Upper lobe of left lung (tissue), 6 donors: ENCODE results near the gene MTMR11. TPM values are rescaled to one million over a fixed set of nuclear protein-coding genes. Genes with fewer than 3 reads are reported as not detected.

Source experiments
- ATAC-seq, 2 donors: fragments of 200-7000 bp; cut with Tn5 transposase; one replicate each; pipeline ENCODE4 v1.9.1; 2022; ENCODE audit warnings: mild to moderate bottlenecking in 2 of 2, moderate library complexity in 2 of 2; ENCODE audit not compliant: low FRiP score in 2 of 2
- DNase-seq, 2 donors: peaks; one replicate each; pipeline ENCODE4 v3.0.0-alpha.2; 2019 to 2020
- H3K27ac ChIP-seq, 4 donors: fragments of 200-600 bp; sonication (generic); one replicate each; pipeline ENCODE4 v1.5.1; 2016 to 2019
- H3K27me3 ChIP-seq, 4 donors: fragments of 200-600 bp; sonication (generic); one replicate each; pipeline ENCODE4 v1.5.1; 2017 to 2019
- H3K36me3 ChIP-seq, 4 donors: fragments of 200-600 bp; sonication (generic); one replicate each; pipeline ENCODE4 v1.5.1; 2016 to 2019
- H3K4me1 ChIP-seq, 4 donors: fragments of 200-600 bp; sonication (generic); one replicate each; pipeline ENCODE4 v1.5.1; 2018 to 2019
- H3K4me3 ChIP-seq, 4 donors: fragments of 200-600 bp; sonication (generic); one replicate each; pipeline ENCODE4 v1.5.1; 2017 to 2019; ENCODE audit warnings: mild to moderate bottlenecking in 2 of 4, moderate library complexity in 1 of 4
- H3K9me3 ChIP-seq, 4 donors: fragments of 200-600 bp; sonication (generic); one replicate each; pipeline ENCODE4 v1.5.1; 2018 to 2019
- CTCF ChIP-seq, 6 experiments: fragments of 450-650 bp in 4 of 6; fragments of 200-600 bp in 2 of 6; sonication (generic) in 2 of 6; IDR thresholded peaks; one replicate each; pipeline ENCODE4 v1.5.1; 2016 to 2019; ENCODE audit warnings: antibody characterized with exemption in 6 of 6
- EP300 ChIP-seq, 4 donors: sonication (generic); formaldehyde crosslinking; IDR thresholded peaks; one replicate each; pipeline ENCODE4 v1.5.1; 2017; ENCODE audit warnings: antibody characterized with exemption in 4 of 4, control low read depth in 2 of 4
- POLR2A ChIP-seq, 4 donors: fragments of 450-650 bp; IDR thresholded peaks; one replicate each; pipeline ENCODE4 v1.5.1; 2016 to 2017; ENCODE audit warnings: antibody characterized with exemption in 4 of 4, mild to moderate bottlenecking in 2 of 4
- POLR2AphosphoS5 ChIP-seq, 2 donors: sonication (generic); formaldehyde crosslinking; IDR thresholded peaks; one replicate each; pipeline ENCODE4 v1.5.1; 2017; ENCODE audit warnings: antibody characterized with exemption in 2 of 2
- WGBS, 2 donors: methylation state at CpG; one replicate each; pipeline ENCODE4 v1.1.5; 2017 to 2018; 5-methylcytosine and 5-hydroxymethylcytosine counted together
- total RNA-seq, 6 donors: library from RNA; depleted of rRNA in 4 of 6; stranded (reverse); fragments of >200 nt in 4 of 6; gene quantifications; one replicate each; pipeline versions ENCODE4 v1.1.0 to v1.2.1, GENCODE V29; 2016 to 2021
- donor health status: DM: no; HTN: no; CAD: no; lungs with moderate emphysema.
- donor health status: DM: no; HTN: yes; CAD: no; lungs with severe emphysema.

Gene MTMR11
- total RNA-seq, 6 donors from 2014 or later: 5.9 to 19.9 (median 13.6) TPM

- Histone ChIP-seq H3K4me3 (no peak overlapping the region), H3K36me3 (peaks cover 13 to 62% (median 32%) of the 10 kb centered on the region in 4 donors), H3K27ac (no peak overlapping the region), H3K9me3 (no peaks in the 10 kb centered on the region), H3K4me1 (no peaks in the 10 kb centered on the region), H3K27me3 (no peaks in the 10 kb centered on the region)
- ATAC-seq (no peak), DNase-seq (no peak)
- TF ChIP-seq POLR2A (IDR thresholded peaks at IDR 0.05) (no peak), EP300 (IDR thresholded peaks at IDR 0.05) (no peak), CTCF (IDR thresholded peaks at IDR 0.05) (no peak), POLR2AphosphoS5 (IDR thresholded peaks at IDR 0.05) (no peak)
- 85 to 87% methylated on average over 6 of the region's 6 CpGs for WGBS, 2 donors
Observed at GRCh38 chr1:149949911-149950310, 13.2 kb upstream of the MTMR11 start.

- no peak overlapping the region for H3K27ac ChIP-seq
- H3K36me3 ChIP-seq: peaks cover 13 to 68% (median 40%) of the 10 kb centered on the region in 4 donors
- H3K4me1 ChIP-seq: peaks cover 7 to 20% (median 10%) of the 10 kb centered on the region in 4 donors
- TF ChIP-seq CTCF (IDR thresholded peaks at IDR 0.05) (no peak), EP300 (IDR thresholded peaks at IDR 0.05) (no peak), POLR2A (IDR thresholded peaks at IDR 0.05) (no peak), POLR2AphosphoS5 (IDR thresholded peaks at IDR 0.05) (no peak)
- H3K27me3 ChIP-seq: no peaks in the 10 kb centered on the region
- 95 to 99% methylated on average over 4 of the region's 4 CpGs for WGBS, 2 donors
- no peak for DNase-seq
- no peak for ATAC-seq
- no peaks in the 10 kb centered on the region for H3K9me3 ChIP-seq
- no peak overlapping the region for H3K4me3 ChIP-seq
Observed at GRCh38 chr1:149945206-149945605, 8.5 kb upstream of the MTMR11 start.

- H3K27ac ChIP-seq: peak overlapping the region in 2 of 4 donors; percentile 60 to 65
- TF ChIP-seq POLR2A (IDR thresholded peaks at IDR 0.05) (no peak), EP300 (IDR thresholded peaks at IDR 0.05) (no peak), POLR2AphosphoS5 (IDR thresholded peaks at IDR 0.05) (no peak), CTCF (IDR thresholded peaks at IDR 0.05) (no peak)
- H3K9me3 ChIP-seq: no peaks in the 10 kb centered on the region
- H3K4me3 ChIP-seq: no peak overlapping the region
- peaks cover 7 to 44% (median 25%) of the 10 kb centered on the region in 4 donors for H3K36me3 ChIP-seq
- DNase-seq (no peak), ATAC-seq (no peak)
- H3K4me1 ChIP-seq: peaks cover 20 to 36% (median 26%) of the 10 kb centered on the region in 4 donors
- H3K27me3 ChIP-seq: no peaks in the 10 kb centered on the region
- WGBS, 2 donors: 39 to 41% methylated on average over 3 of the region's 3 CpGs
Observed at GRCh38 chr1:149942885-149943284, 6.2 kb upstream of the MTMR11 start.

GRCh38 chr1:149942207-149942606 is 5.5 kb upstream of the MTMR11 start:
- DNase-seq (no peak), ATAC-seq (peak in 1 of 2 donors; percentile 41)
- H3K36me3 ChIP-seq: peaks cover 7 to 38% (median 23%) of the 10 kb centered on the region in 4 donors

More at GRCh38 chr1:149942207-149942606, 5.5 kb upstream of the MTMR11 start:
- WGBS, 2 donors: 32 to 37% methylated on average over 5 of the region's 5 CpGs
- Histone ChIP-seq H3K4me3 (no peak overlapping the region), H3K4me1 (peaks cover 27 to 43% (median 33%) of the 10 kb centered on the region in 4 donors), H3K27me3 (no peaks in the 10 kb centered on the region), H3K27ac (peak overlapping the region in 3 of 4 donors; percentile 37 to 65 (median 60)), H3K9me3 (no peaks in the 10 kb centered on the region)
- no peak for TF ChIP-seq POLR2A (IDR thresholded peaks at IDR 0.05)
- peak in 1 of 6 experiments; percentile 23 for TF ChIP-seq CTCF (IDR thresholded peaks at IDR 0.05)
